ENCODE results near the gene PINK1. TPM values are rescaled to one million over a fixed set of nuclear protein-coding genes. Genes with fewer than 3 reads are reported as not detected.

Gene PINK1
- total RNA-seq, 2 donors from 2014 or later = 115 to 136 TPM

- TF ChIP-seq CTCF (IDR thresholded peaks at IDR 0.05) = no peak
- no peak for TF ChIP-seq POLR2AphosphoS5 (IDR thresholded peaks at IDR 0.05)
- no peak for TF ChIP-seq POLR2A (IDR thresholded peaks at IDR 0.05)
- DNase-seq (ENCODE audit: low spot score) = no peak
- Histone ChIP-seq H3K4me3 (no peak overlapping the region), H3K4me1 (replicated peaks) (peaks cover 2% of the 10 kb centered on the region), H3K9me3 (no peaks in the 10 kb centered on the region), H3K36me3 (no peaks in the 10 kb centered on the region), H3K27ac (no peak overlapping the region), H3K27me3 (replicated peaks; ENCODE audit: insufficient read depth) (no peaks in the 10 kb centered on the region)
- intact Hi-C loops (cut with DNase I) = no loop called here
- 49% methylated on average over 4 of the region's 4 CpGs for WGBS
These were observed 2.5 kb upstream of the PINK1 start for GRCh38 chr1:20630729-20631128.

DNA sequence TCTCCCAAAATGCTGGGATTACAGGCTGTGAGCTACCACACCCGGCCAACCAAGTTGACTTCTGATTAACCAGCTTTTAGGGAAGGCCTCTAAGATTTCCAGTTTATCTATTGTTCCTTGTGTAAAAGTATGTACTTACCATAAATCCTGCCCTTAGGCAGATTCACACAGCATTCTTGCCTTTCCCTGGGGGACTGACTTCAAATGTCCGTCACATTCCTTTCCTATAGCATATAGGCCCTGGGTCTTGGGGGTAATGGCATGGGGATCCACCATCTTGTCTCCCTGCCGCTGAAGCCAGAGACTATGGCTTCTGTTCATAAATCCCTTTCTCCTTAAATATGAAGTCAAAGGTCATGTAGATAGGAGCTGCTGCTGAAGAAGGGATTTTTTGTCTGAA is 872 bp upstream of the PINK1 start:
- TF ChIP-seq POLR2AphosphoS5 (IDR thresholded peaks at IDR 0.05) (no peak), CTCF (IDR thresholded peaks at IDR 0.05) (no peak), POLR2A (IDR thresholded peaks at IDR 0.05) (no peak)
- Histone ChIP-seq H3K9me3 (no peaks in the 10 kb centered on the region), H3K4me1 (replicated peaks) (peaks cover 2% of the 10 kb centered on the region), H3K27me3 (replicated peaks; ENCODE audit: insufficient read depth) (no peaks in the 10 kb centered on the region), H3K27ac (no peak overlapping the region), H3K4me3 (no peak overlapping the region), H3K36me3 (no peaks in the 10 kb centered on the region)
- intact Hi-C loops (cut with DNase I) = no loop called here
- WGBS = 81% methylated on average over 3 of the region's 3 CpGs
- no peak for DNase-seq (ENCODE audit: low spot score)

GRCh38 chr1:20634065-20634593 is 871 bp downstream of the PINK1 start:
- no peak for DNase-seq (ENCODE audit: low spot score)
- WGBS = 2% methylated on average over 11 of the region's 11 CpGs
- no peak for TF ChIP-seq CTCF (IDR thresholded peaks at IDR 0.05)
- TF ChIP-seq POLR2AphosphoS5 (IDR thresholded peaks at IDR 0.05) = no peak
- no peak for TF ChIP-seq POLR2A (IDR thresholded peaks at IDR 0.05)
- H3K27me3 ChIP-seq (replicated peaks; ENCODE audit: insufficient read depth) = no peaks in the 10 kb centered on the region
- H3K4me3 ChIP-seq = peak overlapping the region; percentile 96 to 97
- H3K27ac ChIP-seq = peak overlapping the region; percentile 96 to 97
- peaks cover 2% of the 10 kb centered on the region for H3K4me1 ChIP-seq (replicated peaks)
- H3K9me3 ChIP-seq = no peaks in the 10 kb centered on the region
- peaks cover 0 to 4% of the 10 kb centered on the region in 2 donors for H3K36me3 ChIP-seq
- intact Hi-C loops (cut with DNase I) = loop anchor here (2.0 kb wide), 1 partner anchor 111 kb away; no protein-coding TSS in a partner anchor

DNA sequence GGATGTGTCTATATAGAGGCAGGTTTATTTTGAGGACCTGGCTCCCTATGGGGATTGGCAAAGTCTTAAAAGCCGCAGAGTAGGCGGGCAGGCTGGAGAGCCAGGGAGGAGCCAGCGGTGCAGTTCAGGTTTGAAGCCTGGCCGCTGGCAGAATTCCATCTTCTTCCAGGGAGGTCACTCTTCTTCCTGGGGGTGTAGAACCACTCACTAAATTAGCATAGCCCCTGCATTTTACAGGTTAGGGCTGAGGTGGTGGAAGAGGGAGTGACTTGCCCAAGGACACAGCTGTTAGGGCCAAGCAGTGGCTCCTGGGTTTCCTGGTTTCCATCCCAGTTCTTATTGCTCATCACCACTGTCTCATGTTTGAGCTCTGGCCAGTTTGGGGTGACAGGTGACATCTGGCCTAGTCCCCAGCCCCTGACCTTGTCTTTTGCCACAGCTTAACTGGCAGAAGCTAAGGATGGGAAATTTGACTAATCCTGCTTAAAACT is 1.4 kb downstream of the PINK1 start:
- peak; percentile 27 for DNase-seq (ENCODE audit: low spot score)
- WGBS = 13% methylated on average over 4 of the region's 4 CpGs
- Histone ChIP-seq H3K9me3 (no peaks in the 10 kb centered on the region), H3K36me3 (peaks cover 0 to 4% of the 10 kb centered on the region in 2 donors), H3K27ac (peak overlapping the region; percentile 96 to 97), H3K4me1 (replicated peaks) (peaks cover 2% of the 10 kb centered on the region), H3K27me3 (replicated peaks; ENCODE audit: insufficient read depth) (no peaks in the 10 kb centered on the region), H3K4me3 (peak overlapping the region; percentile 96 to 97)
- no peak for TF ChIP-seq CTCF (IDR thresholded peaks at IDR 0.05)
- intact Hi-C loops (cut with DNase I) = loop anchor here (2.0 kb wide), 1 partner anchor 112 kb away; no protein-coding TSS in a partner anchor

DNA sequence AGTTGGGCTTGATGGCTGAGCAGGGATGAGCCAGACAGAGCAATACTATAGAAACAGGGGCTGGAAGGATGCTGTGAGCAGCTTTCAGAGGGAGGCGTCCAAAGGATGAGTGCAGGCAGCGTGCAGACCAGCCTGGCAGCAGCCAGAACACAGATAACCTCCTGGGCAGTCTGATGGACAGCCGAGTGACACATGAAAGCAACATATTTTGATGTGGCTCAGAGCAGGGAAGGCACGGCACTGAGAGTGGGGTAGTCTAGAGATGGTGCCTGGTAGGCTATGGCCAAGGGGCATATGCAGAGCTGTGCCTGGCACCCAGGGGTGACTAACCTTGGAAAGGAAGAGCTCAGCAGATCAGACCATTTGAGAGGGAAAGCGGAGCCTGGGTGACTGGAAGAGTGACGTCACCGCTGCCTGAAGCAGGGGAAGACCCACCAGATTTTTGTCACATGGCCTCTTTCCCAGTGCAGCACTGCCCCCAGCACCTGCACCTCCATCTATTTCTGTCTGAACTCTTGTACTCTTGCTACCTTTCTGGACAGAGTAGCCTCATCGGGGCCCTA is 3.6 kb downstream of the PINK1 start:
- TF ChIP-seq CTCF (IDR thresholded peaks at IDR 0.05) (no peak), POLR2A (IDR thresholded peaks at IDR 0.05) (no peak), POLR2AphosphoS5 (IDR thresholded peaks at IDR 0.05) (no peak)
- DNase-seq (ENCODE audit: low spot score) = no peak
- H3K27me3 ChIP-seq (replicated peaks; ENCODE audit: insufficient read depth) = no peaks in the 10 kb centered on the region
- intact Hi-C loops (cut with DNase I) = no loop called here
- H3K4me3 ChIP-seq = no peak overlapping the region
- H3K27ac ChIP-seq = no peak overlapping the region
- peaks cover 2% of the 10 kb centered on the region for H3K4me1 ChIP-seq (replicated peaks)
- WGBS = 95% methylated on average over 8 of the region's 8 CpGs
- H3K36me3 ChIP-seq = peaks cover 0 to 4% of the 10 kb centered on the region in 2 donors
- no peaks in the 10 kb centered on the region for H3K9me3 ChIP-seq

Data from prostate gland (tissue), 2 donors.